ENCODE data around the gene GRM7. TPM values are rescaled to one million over a fixed set of nuclear protein-coding genes. Genes with fewer than 3 reads are reported as not detected.

The GRM7 gene
- total RNA-seq, 3 donors from 2014 or later = not detected

DNA sequence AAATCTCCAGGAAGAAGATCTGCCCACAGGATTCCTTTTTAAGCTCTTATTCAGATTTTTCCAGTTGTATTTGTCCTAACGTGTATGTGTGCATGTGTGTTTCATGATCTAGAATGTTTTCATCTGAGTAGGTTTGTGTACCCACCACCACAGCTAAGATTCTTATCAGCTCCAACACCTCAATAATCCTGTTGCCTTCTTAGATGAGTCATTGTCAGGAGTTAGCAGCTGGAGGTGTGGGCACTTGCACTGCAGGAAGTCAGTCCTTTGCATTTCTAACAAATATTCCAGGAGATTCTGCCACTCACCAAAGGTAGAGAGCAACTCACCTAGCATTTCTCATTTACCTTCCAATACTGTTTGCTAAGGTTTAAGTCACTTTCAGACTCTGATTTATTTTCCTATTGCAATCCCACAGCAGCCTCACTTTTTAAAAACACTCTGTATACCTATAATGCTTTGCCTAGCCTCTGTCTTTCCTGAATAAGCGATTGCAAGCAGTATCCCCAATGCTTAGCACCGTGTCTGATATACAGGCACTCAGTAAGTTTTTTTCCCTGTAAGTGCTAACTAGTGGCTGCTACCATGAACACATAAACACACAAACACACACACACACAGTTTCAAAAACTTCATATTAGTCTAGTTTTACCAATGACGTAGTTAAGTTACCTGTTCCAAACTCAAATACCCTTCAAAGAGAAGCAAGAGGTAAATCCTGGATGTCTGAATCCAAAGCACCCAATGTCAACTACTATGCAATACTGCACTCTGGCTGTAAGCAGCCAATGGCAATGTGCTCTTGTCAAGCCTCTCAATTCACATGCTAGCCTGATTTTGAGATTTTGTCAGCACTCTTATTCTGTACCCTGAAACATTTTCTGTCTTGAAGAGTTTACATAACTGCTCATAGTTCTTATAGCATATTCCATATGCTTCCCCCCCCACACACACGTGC is 927.2 kb downstream of the GRM7 start:
- Mint-ChIP-seq H3K4me1 (ENCODE audit: low read depth) (no peaks in the 10 kb centered on the region), H3K27me3 (ENCODE audit: low read depth) (no peaks in the 10 kb centered on the region), H3K4me3 (no peak overlapping the region), H3K36me3 (ENCODE audit: insufficient read depth) (no peaks in the 10 kb centered on the region), H3K9me3 (no peaks in the 10 kb centered on the region)
- no peak for ATAC-seq
- no peak for DNase-seq

DNA sequence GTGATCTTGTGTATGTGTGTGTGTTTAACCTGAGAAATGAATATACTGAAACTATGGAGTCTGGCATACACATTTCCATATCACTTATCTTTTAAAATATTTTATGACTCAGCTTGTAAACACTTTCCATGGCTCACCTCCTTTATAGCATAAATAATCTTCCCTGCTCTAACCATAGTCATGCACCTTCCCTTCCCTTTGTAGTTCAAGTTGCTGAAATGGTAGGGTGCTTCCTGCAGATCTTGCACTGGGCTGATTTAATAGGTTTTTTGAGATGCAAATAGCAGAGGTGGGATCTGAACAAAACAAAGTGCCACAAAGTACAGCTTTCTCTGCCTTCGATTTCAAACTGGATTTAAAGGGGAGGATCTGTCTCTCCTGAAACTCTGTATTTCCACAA is 928.0 kb downstream of the GRM7 start:
- H3K36me3 Mint-ChIP-seq (ENCODE audit: insufficient read depth) = no peaks in the 10 kb centered on the region
- H3K27me3 Mint-ChIP-seq (ENCODE audit: low read depth) = no peaks in the 10 kb centered on the region

DNA sequence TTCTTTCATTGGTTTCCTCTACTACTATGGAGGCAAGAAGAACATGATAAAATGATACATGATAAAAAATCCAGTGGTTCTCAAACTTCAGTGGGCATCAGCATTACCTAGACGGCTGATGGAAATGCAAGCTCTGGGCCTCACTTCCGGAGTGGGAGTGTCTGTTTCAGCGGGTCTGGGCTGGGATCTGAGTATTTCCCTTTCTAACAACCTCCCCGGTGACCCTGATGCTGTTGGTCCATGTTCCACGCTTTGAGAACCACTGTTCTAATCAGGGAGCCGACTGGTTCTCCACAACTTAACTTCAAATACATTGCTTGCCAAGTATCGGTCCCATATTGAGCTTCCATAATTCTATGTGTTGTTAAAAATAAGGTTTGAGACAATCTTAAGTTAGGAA is 928.4 kb downstream of the GRM7 start:
- Mint-ChIP-seq H3K36me3 (ENCODE audit: insufficient read depth) (no peaks in the 10 kb centered on the region), H3K4me1 (ENCODE audit: low read depth) (no peaks in the 10 kb centered on the region), H3K4me3 (no peak overlapping the region), H3K27me3 (ENCODE audit: low read depth) (no peaks in the 10 kb centered on the region), H3K9me3 (no peaks in the 10 kb centered on the region)
- DNase-seq (no peak), ATAC-seq (no peak)

More for the DNA sequence above, 928.0 kb downstream of the GRM7 start:
- Mint-ChIP-seq H3K4me3 (no peak overlapping the region), H3K4me1 (ENCODE audit: low read depth) (no peaks in the 10 kb centered on the region), H3K9me3 (no peaks in the 10 kb centered on the region)
- no peak for DNase-seq
- no peak for ATAC-seq

DNA sequence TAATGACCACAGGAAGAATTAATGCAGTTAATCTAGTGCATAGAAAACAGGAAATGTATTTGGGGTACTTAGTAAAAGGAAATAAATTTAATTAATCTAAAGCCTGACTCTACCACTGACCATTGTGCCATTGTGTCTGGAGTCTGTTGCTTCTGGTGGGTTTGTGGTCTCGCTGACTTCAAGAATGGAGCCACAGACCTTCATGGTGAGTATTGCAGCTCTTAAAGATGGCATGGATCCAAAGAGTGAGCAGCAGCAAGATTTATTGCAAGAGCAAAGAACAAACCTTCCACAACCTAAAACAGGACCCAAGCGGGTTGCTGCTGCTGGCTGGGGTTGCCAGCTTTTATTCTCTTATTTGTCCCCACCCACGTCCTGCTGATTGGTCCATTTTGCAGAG is 929.2 kb downstream of the GRM7 start:
- no peak overlapping the region for H3K4me3 Mint-ChIP-seq
- no peaks in the 10 kb centered on the region for H3K36me3 Mint-ChIP-seq (ENCODE audit: insufficient read depth)
- ATAC-seq = no peak
- no peaks in the 10 kb centered on the region for H3K4me1 Mint-ChIP-seq (ENCODE audit: low read depth)
- no peaks in the 10 kb centered on the region for H3K27me3 Mint-ChIP-seq (ENCODE audit: low read depth)
- no peak for DNase-seq
- no peaks in the 10 kb centered on the region for H3K9me3 Mint-ChIP-seq

Measured in activated T-cell treated with anti-CD3 and anti-CD28 coated beads, Interleukin-2, amount 50 U/mL, for 4 hours (primary cell).